Kidney epithelial cell (primary cell): ENCODE results near the gene ITGA3. TPM values are rescaled to one million over a fixed set of nuclear protein-coding genes. Genes with fewer than 3 reads are reported as not detected.

Source experiments
- DNase-seq: peaks from one replicate; pipeline ENCODE4 v3.0.0-alpha.2; 2010; ENCODE audit warnings: low read depth
- H3K27me3 ChIP-seq: 2 replicates; pipeline ENCODE4 v1.6.0; 2011; ENCODE audit warnings: low read length; ENCODE audit not compliant: control insufficient read depth, insufficient read depth
- H3K36me3 ChIP-seq: 2 replicates; pipeline ENCODE4 v1.5.1; 2011; ENCODE audit warnings: low read length; ENCODE audit not compliant: control insufficient read depth, insufficient read depth
- H3K4me3 ChIP-seq: 2 replicates; pipeline ENCODE4 v1.5.1; 2011; ENCODE audit warnings: low read depth, mild to moderate bottlenecking, control low read depth, low read length
- CTCF ChIP-seq: IDR thresholded peaks from 2 replicates; pipeline ENCODE4 v1.5.1; 2011; ENCODE audit warnings: mild to moderate bottlenecking, moderate library complexity, low read length, control low read depth, inconsistent platforms; ENCODE audit not compliant: insufficient read depth, poor library complexity, severe bottlenecking
- total RNA-seq: library from RNA; depleted of rRNA; stranded (reverse); fragments of >200 nt; gene quantifications from 2 replicates; pipeline ENCODE4 v1.2.3, GENCODE V29; 2015

ITGA3 gene
- total RNA-seq, 1 donor from 2014 or later: 1,029 TPM

DNA sequence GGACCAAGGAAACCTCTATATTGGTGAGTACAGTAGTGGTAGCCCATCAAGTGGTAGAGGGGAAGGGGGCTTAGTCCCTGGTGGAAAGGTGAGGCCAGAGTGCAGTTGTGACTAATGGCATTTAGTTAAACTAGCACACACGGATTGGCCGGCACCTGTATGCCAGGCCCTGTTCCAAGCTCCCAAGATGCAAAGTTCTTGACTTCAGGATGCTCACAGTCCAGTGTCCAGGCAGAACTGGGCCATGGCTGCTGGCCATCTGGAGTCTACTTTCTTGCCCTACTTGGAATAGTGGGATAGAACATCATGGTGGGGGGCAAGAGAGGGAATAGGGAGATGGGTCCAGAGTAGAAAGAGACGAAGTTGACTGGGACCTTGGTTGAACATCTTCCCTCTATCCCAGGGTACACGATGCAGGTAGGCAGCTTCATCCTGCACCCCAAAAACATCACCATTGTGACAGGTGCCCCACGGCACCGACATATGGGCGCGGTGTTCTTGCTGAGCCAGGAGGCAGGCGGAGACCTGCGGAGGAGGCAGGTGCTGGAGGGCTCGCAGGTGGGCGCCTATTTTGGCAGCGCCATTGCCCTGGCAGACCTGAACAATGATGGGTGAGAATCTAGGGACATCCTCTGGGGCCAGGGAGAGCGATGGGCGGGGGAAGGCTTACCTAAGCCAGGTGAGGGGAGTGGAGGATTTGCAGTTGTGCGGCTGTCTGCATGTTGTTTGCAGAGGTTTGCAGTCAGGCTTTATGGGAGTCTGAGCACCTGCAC lies 15.2 kb downstream of the ITGA3 start:
- no peak overlapping the region for H3K4me3 ChIP-seq
- TF ChIP-seq CTCF: no peak
- DNase-seq: no peak
- H3K36me3 ChIP-seq: peaks cover 31% of the 10 kb centered on the region
- H3K27me3 ChIP-seq: no peaks in the 10 kb centered on the region

DNA sequence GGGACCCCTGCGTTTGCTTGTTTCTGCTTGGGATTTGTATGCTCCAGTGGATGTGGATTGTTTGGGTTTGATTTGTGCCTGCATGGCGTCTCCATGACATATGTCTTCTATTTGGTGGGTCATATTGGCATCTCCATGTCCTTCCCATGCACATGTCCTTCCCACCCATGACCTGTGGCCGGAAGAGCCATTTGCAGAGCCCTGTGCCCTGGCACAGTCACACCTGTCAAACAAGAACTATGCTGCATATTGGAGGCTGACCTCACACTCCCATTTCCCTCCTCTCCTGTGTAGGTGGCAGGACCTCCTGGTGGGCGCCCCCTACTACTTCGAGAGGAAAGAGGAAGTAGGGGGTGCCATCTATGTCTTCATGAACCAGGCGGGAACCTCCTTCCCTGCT lies 15.8 kb downstream of the ITGA3 start:
- H3K27me3 ChIP-seq: no peaks in the 10 kb centered on the region
- H3K4me3 ChIP-seq: no peak overlapping the region
- DNase-seq: no peak
- peaks cover 32% of the 10 kb centered on the region for H3K36me3 ChIP-seq
- TF ChIP-seq CTCF: no peak

GRCh38 chr17:50072130-50072529 lies 16.2 kb downstream of the ITGA3 start:
- Histone ChIP-seq H3K4me3 (no peak overlapping the region), H3K36me3 (peaks cover 31% of the 10 kb centered on the region), H3K27me3 (no peaks in the 10 kb centered on the region)
- TF ChIP-seq CTCF: no peak
- no peak for DNase-seq

GRCh38 chr17:50072925-50073324 lies 17.0 kb downstream of the ITGA3 start:
- Histone ChIP-seq H3K36me3 (peaks cover 34% of the 10 kb centered on the region), H3K4me3 (no peak overlapping the region), H3K27me3 (no peaks in the 10 kb centered on the region)
- DNase-seq: no peak
- no peak for TF ChIP-seq CTCF

DNA sequence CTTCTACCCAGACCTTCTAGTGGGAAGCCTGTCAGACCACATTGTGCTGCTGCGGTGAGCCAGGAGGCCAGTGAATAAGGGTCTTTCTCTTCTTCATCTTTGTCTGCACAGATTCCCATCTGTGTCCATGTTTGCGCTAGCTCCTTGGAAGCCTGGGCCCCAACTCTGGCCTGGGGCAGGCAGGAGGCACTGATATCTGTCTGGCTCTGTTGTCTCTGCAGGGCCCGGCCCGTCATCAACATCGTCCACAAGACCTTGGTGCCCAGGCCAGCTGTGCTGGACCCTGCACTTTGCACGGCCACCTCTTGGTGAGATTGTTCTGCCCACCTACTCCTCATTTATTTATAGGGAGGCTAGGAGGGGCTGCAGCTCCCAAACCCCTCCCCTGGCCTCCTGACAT lies 18.3 kb downstream of the ITGA3 start:
- H3K4me3 ChIP-seq: no peak overlapping the region
- TF ChIP-seq CTCF: no peak
- H3K27me3 ChIP-seq: no peaks in the 10 kb centered on the region
- H3K36me3 ChIP-seq: peaks cover 37% of the 10 kb centered on the region
- DNase-seq: no peak

DNA sequence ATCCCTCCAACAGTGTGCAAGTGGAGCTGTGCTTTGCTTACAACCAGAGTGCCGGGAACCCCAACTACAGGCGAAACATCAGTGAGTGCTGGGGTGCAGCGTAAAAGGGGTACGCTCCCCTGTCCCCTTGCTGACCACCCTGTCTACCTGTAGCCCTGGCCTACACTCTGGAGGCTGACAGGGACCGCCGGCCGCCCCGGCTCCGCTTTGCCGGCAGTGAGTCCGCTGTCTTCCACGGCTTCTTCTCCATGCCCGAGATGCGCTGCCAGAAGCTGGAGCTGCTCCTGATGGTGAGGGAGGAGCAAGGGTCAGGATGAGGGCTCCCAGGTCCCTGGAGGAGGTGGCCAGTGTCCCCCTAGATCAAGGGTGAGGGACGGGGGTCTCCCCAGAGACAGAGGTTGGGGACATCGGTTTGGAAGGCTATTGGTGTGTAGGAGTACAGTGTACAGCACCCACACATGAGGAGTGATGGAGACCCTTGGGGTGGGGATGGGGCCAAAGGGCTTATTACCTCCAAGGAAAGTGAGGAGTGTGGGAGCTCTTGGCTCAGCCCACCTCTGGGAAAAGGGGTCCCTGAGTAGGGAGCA lies 19.6 kb downstream of the ITGA3 start:
- Histone ChIP-seq H3K27me3 (no peaks in the 10 kb centered on the region), H3K4me3 (no peak overlapping the region), H3K36me3 (peaks cover 37% of the 10 kb centered on the region)
- no peak for DNase-seq
- no peak for TF ChIP-seq CTCF
